SHP77 treated with DMSO at 0.1 percent for 48 hours (cell line): ENCODE results near the gene NDOR1.
"Not testable (repeated sequence)": the region's sequence is repeated elsewhere in the genome, so short reads cannot be mapped to it uniquely, and the experiment has no call there.

Experiments
- DNase-seq: peaks from one replicate; lab custom pipeline; 2025; lab: John Stamatoyannopoulos, UW

The NDOR1 gene

DNA sequence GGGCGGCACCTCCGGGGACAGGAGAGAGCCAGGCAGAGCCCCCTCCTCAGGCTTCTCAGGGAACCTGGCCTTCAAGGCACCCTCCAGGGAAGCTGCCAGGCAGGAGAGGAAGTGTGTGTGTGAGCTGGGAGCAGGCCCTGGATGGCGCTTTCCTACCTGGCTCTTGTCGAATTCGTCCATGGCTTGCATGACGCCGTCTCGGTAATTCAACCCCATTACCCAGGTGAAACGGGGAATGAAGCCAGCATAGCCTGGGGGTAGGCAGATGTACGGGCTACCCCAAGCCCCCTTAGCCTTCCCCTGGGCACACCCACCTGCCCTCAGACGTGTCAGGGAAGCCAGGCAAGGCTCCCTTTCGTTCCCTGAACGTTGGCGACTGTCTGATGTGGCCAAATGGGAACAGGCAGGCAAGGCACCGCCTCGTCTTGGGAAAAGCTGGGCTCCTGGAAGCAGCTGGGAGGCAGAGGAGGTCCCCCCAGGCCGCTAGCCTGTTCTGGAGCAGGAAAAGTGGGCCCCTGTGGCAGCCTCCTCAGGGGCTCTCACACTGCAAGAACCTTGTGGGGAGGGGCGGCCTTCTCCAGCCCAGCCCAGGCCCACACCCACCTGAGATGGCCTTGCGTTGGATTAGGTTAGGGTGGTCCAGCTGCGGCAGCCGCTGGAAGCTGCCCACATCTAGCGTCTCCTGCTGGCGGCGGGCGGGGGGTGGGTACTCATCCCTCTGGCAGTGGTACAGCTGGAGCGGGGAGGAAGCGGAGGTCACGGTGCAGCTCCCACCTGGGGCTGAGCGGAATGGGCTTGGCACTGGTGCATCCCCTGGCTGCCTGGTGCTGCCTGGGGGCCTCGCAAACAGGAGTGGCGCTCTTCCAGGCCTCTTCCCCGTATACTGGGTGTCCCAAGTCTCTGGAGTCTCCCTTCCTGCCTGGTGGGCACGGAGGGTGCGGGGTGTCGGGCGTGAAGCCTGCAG, 39.3 kb downstream of the NDOR1 start:
- no peak for DNase-seq

DNA sequence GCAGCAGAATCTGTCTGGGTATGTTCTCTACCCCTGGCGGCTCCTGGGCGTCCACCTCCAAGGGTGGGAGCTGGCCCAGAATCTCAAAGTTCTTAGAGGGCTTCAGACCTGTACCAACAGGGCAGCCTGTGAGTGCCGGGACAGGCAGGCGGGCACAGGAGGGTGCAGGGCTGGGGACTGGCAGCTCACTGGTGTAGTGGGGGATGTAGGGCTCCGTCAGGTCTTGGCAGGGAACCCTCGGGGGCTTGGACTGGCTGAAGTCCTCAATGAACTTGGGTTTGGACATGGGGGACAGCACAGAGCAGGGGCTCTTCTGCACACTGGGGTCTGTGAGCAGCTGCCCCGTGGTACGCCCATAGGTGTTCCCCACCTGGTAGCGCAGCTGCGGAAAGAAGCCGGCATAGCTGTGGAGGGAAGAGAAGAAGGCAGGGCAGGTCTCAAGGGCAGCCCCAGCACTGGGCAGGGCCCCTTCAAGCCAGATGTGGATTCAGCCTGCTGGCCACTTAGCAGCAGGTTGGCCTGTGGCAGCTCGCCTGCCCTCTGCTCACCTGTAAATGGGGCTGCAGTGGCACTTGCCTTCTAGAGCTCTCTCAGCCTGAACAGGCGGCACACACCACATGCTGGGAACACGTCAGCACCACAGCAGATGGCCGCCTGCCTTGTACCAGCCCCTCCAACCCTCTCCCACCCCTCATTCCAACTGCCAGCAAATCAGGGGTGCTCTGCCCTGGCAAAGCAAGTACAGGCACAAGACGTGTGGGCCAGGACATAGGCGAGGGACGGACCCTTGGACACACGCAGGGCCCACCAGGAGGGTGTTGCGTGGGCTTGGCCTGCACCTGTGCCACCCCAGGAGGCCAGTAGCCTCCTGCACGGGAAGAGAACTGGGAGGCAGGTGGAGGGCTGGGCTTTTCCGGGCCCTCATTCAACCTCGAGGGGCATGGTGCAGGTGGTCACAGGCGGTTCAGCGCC, 40.2 kb downstream of the NDOR1 start:
- no peak for DNase-seq

GRCh38 chr9:137247135-137247915, 41.8 kb downstream of the NDOR1 start:
- no peak for DNase-seq

DNA sequence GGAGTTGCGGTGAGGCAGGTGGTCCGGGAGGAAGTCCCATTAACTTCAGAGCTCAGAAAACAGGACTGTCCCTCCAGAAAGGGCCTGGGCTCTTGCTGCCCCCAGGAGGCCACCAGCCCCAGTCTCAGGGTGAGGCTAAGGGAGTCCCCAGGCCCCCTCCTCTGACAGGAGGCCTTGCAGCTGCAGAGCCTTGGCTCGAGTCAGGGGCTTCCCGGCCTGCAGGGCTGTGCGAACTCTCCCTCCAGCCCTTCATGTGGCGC, 42.3 kb downstream of the NDOR1 start:
- DNase-seq = no peak

DNA sequence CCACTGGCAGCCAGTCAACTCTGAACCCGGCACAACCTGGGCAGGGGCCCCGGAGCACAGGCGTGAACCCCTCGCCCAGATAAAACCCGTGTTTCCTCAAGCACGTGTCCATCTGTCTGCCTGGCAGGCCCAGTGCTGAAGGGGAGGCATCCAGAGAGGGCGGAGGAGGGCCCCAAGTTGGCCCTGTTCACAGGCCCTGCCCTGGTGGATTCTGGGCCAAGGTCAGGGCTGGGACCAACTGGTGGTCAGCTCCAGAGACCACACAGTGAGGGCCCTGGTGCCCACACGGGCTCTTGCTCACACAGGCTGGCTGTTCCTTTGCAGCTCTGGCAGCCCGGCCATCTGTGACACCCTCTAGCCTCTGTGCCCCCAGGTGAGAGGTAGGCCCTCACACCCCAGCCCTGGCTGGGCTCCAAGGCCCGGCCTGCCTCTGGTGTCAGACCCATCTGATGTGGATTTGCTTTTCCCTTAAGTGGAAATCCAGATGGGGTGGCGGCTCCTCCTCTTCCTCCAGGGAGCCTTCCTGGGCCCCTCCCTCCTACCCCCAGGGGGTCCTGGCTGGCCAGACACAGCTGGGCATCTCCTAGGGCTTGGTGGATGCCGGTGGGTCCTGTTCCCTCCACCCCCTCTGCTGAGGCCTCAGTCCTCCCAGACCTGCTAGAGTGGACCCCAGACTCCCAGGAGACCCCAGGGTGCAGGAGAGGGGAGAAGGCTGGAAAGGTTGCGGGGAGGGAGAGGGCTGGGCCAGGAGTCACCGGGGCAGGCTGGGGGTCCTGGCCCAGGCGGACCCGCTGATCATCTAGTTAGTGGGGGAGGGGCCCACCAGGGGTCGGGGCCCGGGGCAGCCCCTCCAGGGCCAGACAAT, 45.1 kb downstream of the NDOR1 start:
- no peak for DNase-seq

GRCh38 chr9:137251194-137251461, 45.6 kb downstream of the NDOR1 start, which contains the start of gene STPG3:
TSS of gene STPG3 (plus strand) at chr9:137251286. CDS start at chr9:137251287, 1 bp downstream.
- DNase-seq = no peak

DNA sequence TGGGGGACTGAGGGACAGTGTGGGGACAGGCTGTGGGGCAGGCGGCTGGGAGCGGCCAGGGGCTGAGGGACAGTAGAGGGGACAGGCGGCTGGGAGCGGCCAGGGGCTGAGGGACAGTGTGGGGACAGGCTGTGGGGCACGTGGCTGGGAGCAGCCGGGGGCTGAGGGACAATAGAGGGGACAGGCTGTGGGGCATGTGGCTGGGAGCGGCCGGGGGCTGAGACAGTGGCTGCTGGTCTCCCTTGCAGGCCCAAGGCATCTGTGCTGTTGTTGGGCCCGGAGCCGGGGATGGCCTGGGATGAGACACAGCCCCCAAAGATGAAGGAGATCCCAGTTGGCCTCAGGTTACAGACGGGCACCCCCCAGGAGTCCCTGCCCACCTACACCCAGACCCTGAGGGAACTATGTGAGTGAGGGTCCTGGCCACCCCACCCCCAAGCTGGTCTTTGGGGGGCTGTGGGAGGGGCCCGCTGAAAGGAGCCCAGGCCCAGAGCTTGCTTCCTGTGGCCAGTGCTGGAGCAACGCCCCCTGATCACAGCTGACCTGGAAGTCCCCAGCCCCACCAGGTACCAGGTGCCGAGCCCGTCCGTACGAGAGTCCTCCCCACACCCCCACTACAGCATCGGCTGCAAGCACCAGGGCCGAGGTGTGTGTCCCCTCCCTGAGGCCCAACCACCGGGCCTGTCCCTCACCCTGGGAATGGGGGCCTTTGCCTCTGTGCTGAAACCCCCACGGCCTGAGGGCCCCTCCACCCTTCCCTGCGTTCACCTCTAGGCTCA, 46.2 kb downstream of the NDOR1 start:
- DNase-seq = no peak

DNA sequence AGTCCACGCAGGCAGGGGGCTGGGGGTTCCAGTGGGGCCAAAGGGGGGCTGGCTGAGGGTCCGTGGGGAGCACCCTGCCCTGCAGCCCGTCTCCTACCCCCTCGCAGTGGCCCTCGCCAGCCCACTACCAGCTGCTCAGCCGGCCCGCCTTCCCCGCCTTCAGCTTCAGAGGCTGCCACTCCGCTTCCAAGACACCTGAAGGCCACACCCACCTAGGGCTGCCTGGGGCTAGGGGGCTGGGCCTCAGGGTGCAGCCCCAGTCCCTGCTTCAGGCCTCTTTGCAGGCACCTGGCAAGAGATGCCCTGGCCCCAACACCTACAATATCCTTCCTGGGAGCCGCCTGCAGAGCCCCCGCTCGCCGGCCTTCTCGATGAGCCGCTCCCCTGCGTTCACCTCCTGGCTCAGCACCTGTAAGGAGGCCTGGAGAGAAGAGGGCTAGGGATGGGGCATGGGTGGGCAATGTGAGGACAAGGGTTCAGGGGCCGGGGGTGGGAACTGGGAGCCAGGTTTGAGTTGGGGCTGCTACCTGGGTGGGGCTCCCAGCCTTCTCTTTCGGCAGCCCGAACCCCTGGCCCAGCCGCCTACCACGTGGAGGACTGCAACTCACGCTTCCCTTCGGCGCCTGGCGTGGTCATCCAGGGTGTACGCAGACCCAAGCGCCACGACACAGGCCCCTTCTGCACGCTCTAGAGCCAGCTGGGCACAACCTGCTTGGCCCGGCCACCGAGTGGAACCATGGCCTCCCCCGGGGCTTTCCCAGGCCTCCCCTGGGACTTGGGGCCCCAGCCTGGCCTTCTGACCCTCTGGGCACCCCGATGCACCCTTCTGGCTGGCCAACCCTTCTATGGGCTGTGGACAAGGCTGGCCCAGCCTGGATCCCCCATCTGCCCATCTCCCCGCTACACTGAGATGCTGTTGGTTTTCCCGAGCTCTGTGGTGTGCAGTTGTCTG, 47.3 kb downstream of the NDOR1 start:
- no peak for DNase-seq

DNA sequence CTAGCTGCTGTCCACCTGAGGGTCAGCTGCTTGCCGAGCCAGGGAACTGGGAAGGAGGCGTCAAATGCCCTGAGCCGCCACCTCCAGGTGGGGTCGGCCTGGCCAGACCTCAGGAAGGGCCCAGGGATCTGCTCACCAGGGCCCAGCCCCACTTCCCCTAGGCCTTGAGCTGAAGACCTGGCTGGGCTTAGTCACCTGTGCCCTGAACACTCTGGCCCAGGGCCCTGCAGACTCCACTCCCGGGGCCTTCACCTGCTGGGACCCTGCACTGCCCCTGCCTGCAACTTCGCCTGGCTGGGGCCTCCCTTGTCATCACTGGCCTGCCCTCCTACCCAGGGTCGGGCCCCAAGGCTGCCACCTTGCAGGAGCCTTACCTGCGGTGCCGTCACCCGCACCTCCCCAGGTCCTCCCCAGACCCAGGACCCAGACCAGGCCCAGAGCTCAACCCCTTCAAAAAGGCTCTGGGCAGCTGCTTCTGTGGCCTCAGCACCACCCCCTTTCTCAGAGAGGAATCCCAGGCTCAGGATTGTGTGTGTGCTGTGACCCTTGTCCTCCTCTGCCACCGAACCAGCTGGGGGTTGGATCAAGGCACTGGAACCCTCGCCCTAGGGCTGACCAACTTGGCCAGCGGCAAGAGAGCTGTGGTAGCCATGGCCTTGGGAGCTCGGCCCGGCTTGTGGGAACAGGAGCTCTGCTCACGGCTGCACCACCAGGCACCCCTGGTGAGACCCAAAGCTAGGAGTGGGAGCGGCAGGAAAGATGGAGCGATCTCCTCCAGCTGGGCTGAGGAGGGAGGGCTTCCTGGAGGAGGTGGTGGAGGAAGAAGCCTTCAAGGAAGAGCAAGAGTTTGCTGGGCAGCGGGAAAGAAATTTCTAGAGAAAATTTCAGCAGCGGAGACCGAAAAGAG, 48.5 kb downstream of the NDOR1 start:
- DNase-seq = no peak

DNA sequence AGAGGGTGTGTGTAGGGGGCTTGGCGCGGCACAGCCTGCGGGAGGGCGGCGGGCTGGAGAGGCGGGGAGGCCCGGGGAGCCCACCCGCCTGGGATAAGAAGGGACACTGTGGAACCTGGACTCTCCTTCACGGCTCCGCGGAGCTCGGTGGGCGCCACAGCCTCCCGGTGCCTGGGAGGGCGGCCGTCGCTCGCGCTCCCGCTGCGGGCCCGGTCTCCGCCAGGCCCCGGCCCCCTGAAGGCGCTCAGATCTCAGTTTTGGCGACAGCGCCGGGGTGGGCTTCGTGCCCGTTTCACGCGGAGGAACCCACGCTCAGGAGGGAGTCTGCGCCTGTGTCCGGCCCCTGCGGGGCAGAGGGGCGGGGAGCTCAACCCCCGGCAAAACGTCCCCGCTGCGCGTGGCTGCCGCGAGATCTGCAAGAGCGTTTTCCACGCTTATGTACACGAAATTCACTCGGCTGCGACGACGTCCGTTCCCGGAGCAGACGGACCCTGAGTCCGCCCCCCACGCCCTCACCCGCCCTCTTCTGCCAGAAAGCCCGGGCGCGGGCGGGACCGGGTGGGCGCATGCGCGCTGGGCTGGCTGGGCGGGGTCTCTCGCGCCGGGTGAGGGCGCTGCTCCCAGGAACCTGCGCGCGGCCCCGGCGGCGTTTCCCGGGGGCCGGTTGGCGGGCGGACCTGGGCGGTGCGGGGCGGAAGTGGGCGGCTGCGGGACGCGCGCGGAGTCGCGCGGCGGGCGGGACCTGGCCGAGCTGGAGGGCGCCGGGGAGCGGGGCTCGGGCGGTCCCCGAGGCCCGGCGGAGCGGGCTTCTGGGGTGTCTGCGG, 49.3 kb downstream of the NDOR1 start, which contains the start of gene NELFB:
Gene NELFB (plus strand): TSS at position 704 of the 824 bp plus-strand sequence.
- DNase-seq = peak; percentile 65

- no peak for DNase-seq
Observed at GRCh38 chr9:137255448-137256114, 50.1 kb downstream of the NDOR1 start.

DNA sequence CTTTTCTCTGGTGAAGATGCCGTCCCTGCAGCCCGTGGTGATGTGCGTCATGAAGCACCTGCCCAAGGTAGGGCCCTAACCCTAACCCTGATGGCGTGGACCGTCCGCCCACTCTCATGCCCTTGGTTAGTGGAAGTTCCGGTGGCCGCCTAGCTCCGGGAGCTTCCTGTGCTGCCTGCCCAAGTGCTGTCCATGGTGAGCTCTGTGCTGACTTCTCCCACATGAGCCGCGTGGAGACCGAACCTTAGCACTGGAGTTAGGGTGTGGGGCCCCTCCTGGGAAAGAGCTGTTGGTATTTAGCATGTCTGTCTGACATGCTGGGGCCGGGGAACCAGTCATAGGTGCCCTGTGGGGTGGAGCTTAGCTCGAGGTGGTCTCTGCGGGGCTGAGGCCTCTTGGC, 50.9 kb downstream of the NDOR1 start:
- no peak for DNase-seq

DNA sequence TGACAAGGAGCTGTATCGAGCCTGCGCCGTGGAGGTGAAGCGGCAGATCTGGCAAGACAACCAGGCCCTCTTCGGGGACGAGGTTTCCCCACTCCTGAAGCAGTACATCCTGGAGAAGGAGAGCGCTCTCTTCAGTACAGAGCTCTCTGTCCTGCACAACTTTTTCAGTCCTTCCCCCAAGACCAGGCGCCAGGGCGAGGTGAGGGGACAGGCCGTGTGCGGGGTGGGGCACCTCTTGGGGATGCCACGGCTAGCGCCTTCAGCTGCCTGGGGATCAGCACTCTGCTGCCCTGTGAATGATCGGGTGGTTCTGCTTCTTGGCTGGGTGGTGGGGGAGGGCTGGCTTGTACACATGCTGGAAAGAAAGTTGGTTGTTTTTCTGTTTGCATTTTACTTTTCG, 51.4 kb downstream of the NDOR1 start:
- DNase-seq = no peak

GRCh38 chr9:137262173-137262908, 56.8 kb downstream of the NDOR1 start:
- not testable (repeated sequence) for DNase-seq

DNA sequence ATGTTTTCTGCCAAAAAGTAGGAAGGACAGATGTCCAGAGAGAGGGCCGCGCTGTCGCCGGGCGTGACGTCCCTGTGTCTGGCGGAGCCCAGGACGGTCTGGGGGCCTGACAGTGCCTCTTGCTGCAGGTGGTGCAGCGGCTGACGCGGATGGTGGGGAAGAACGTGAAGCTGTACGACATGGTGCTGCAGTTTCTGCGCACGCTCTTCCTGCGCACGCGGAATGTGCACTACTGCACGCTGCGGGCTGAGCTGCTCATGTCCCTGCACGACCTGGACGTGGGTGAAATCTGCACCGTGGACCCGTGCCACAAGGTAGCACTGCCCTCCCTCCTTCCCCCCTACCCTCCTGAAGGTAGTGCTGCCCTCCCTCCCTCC, 57.4 kb downstream of the NDOR1 start:
- no peak for DNase-seq

- DNase-seq = no peak
Observed at GRCh38 chr9:137263506-137263905, 58.0 kb downstream of the NDOR1 start.
